ENCODE measurements around the gene NSMCE1.

NSMCE1 gene

GRCh38 chr16:27222249-27223225 lies 46.0 kb downstream of the NSMCE1 start:
- H3K36me3 ChIP-seq (ENCODE audit: control insufficient read depth, insufficient read depth, low read length): peaks cover 3% of the 10 kb centered on the region
- H3K4me1 ChIP-seq (ENCODE audit: control insufficient read depth, insufficient read depth, low read length): no peaks in the 10 kb centered on the region
- no peaks in the 10 kb centered on the region for H3K9me3 ChIP-seq (ENCODE audit: control insufficient read depth, insufficient read depth, low read length)
- no peak overlapping the region for H3K9ac ChIP-seq (ENCODE audit: low read depth, low read length)
- no peaks in the 10 kb centered on the region for H3K27me3 ChIP-seq (ENCODE audit: control insufficient read depth, insufficient read depth, low read length)
- H3K4me3 ChIP-seq (ENCODE audit: low read depth, low read length): no peak overlapping the region

GRCh38 chr16:27221576-27222248 lies 46.9 kb downstream of the NSMCE1 start:
- H3K27me3 ChIP-seq (ENCODE audit: control insufficient read depth, insufficient read depth, low read length): no peaks in the 10 kb centered on the region
- no peaks in the 10 kb centered on the region for H3K4me1 ChIP-seq (ENCODE audit: control insufficient read depth, insufficient read depth, low read length)
- no peak overlapping the region for H3K4me3 ChIP-seq (ENCODE audit: low read depth, low read length)
- no peaks in the 10 kb centered on the region for H3K9me3 ChIP-seq (ENCODE audit: control insufficient read depth, insufficient read depth, low read length)
- H3K36me3 ChIP-seq (ENCODE audit: control insufficient read depth, insufficient read depth, low read length): peaks cover 3% of the 10 kb centered on the region
- H3K9ac ChIP-seq (ENCODE audit: low read depth, low read length): no peak overlapping the region

GRCh38 chr16:27220991-27221390 lies 47.6 kb downstream of the NSMCE1 start:
- Histone ChIP-seq H3K9me3 (ENCODE audit: control insufficient read depth, insufficient read depth, low read length) (no peaks in the 10 kb centered on the region), H3K27me3 (ENCODE audit: control insufficient read depth, insufficient read depth, low read length) (no peaks in the 10 kb centered on the region), H3K4me3 (ENCODE audit: low read depth, low read length) (no peak overlapping the region), H3K36me3 (ENCODE audit: control insufficient read depth, insufficient read depth, low read length) (peaks cover 3% of the 10 kb centered on the region), H3K9ac (ENCODE audit: low read depth, low read length) (no peak overlapping the region), H3K4me1 (ENCODE audit: control insufficient read depth, insufficient read depth, low read length) (no peaks in the 10 kb centered on the region)

GRCh38 chr16:27220527-27220926 lies 48.0 kb downstream of the NSMCE1 start:
- Histone ChIP-seq H3K9me3 (ENCODE audit: control insufficient read depth, insufficient read depth, low read length) (no peaks in the 10 kb centered on the region), H3K27me3 (ENCODE audit: control insufficient read depth, insufficient read depth, low read length) (no peaks in the 10 kb centered on the region), H3K36me3 (ENCODE audit: control insufficient read depth, insufficient read depth, low read length) (peaks cover 3% of the 10 kb centered on the region), H3K9ac (ENCODE audit: low read depth, low read length) (no peak overlapping the region), H3K4me1 (ENCODE audit: control insufficient read depth, insufficient read depth, low read length) (no peaks in the 10 kb centered on the region), H3K4me3 (ENCODE audit: low read depth, low read length) (no peak overlapping the region)

GRCh38 chr16:27220120-27220519 lies 48.5 kb downstream of the NSMCE1 start:
- H3K9me3 ChIP-seq (ENCODE audit: control insufficient read depth, insufficient read depth, low read length): no peaks in the 10 kb centered on the region
- no peaks in the 10 kb centered on the region for H3K4me1 ChIP-seq (ENCODE audit: control insufficient read depth, insufficient read depth, low read length)
- H3K9ac ChIP-seq (ENCODE audit: low read depth, low read length): no peak overlapping the region
- H3K36me3 ChIP-seq (ENCODE audit: control insufficient read depth, insufficient read depth, low read length): peaks cover 3% of the 10 kb centered on the region
- no peaks in the 10 kb centered on the region for H3K27me3 ChIP-seq (ENCODE audit: control insufficient read depth, insufficient read depth, low read length)
- no peak overlapping the region for H3K4me3 ChIP-seq (ENCODE audit: low read depth, low read length)

- no peaks in the 10 kb centered on the region for H3K36me3 ChIP-seq (ENCODE audit: control insufficient read depth, insufficient read depth, low read length)
Measured at GRCh38 chr16:27219161-27219560, 49.4 kb downstream of the NSMCE1 start.

GRCh38 chr16:27218756-27219155 lies 49.8 kb downstream of the NSMCE1 start:
- H3K9me3 ChIP-seq (ENCODE audit: control insufficient read depth, insufficient read depth, low read length): no peaks in the 10 kb centered on the region
- H3K9ac ChIP-seq (ENCODE audit: low read depth, low read length): no peak overlapping the region
- H3K4me1 ChIP-seq (ENCODE audit: control insufficient read depth, insufficient read depth, low read length): no peaks in the 10 kb centered on the region
- no peaks in the 10 kb centered on the region for H3K36me3 ChIP-seq (ENCODE audit: control insufficient read depth, insufficient read depth, low read length)
- no peaks in the 10 kb centered on the region for H3K27me3 ChIP-seq (ENCODE audit: control insufficient read depth, insufficient read depth, low read length)
- H3K4me3 ChIP-seq (ENCODE audit: low read depth, low read length): no peak overlapping the region

More at GRCh38 chr16:27219161-27219560, 49.4 kb downstream of the NSMCE1 start:
- Histone ChIP-seq H3K27me3 (ENCODE audit: control insufficient read depth, insufficient read depth, low read length) (no peaks in the 10 kb centered on the region), H3K4me1 (ENCODE audit: control insufficient read depth, insufficient read depth, low read length) (no peaks in the 10 kb centered on the region), H3K4me3 (ENCODE audit: low read depth, low read length) (no peak overlapping the region), H3K9ac (ENCODE audit: low read depth, low read length) (no peak overlapping the region), H3K9me3 (ENCODE audit: control insufficient read depth, insufficient read depth, low read length) (no peaks in the 10 kb centered on the region)

- Histone ChIP-seq H3K4me1 (ENCODE audit: control insufficient read depth, insufficient read depth, low read length) (no peaks in the 10 kb centered on the region), H3K36me3 (ENCODE audit: control insufficient read depth, insufficient read depth, low read length) (no peaks in the 10 kb centered on the region), H3K4me3 (ENCODE audit: low read depth, low read length) (no peak overlapping the region), H3K27me3 (ENCODE audit: control insufficient read depth, insufficient read depth, low read length) (no peaks in the 10 kb centered on the region), H3K9ac (ENCODE audit: low read depth, low read length) (no peak overlapping the region), H3K9me3 (ENCODE audit: control insufficient read depth, insufficient read depth, low read length) (no peaks in the 10 kb centered on the region)
Measured at GRCh38 chr16:27217256-27217655, 51.3 kb downstream of the NSMCE1 start.

- Histone ChIP-seq H3K27me3 (ENCODE audit: control insufficient read depth, insufficient read depth, low read length) (no peaks in the 10 kb centered on the region), H3K9me3 (ENCODE audit: control insufficient read depth, insufficient read depth, low read length) (no peaks in the 10 kb centered on the region), H3K36me3 (ENCODE audit: control insufficient read depth, insufficient read depth, low read length) (peaks cover under 1% of the 10 kb centered on the region), H3K9ac (ENCODE audit: low read depth, low read length) (no peak overlapping the region), H3K4me3 (ENCODE audit: low read depth, low read length) (no peak overlapping the region), H3K4me1 (ENCODE audit: control insufficient read depth, insufficient read depth, low read length) (no peaks in the 10 kb centered on the region)
Measured at GRCh38 chr16:27216297-27216885, 52.2 kb downstream of the NSMCE1 start.

GRCh38 chr16:27215660-27216059 lies 52.9 kb downstream of the NSMCE1 start:
- Histone ChIP-seq H3K27me3 (ENCODE audit: control insufficient read depth, insufficient read depth, low read length) (no peaks in the 10 kb centered on the region), H3K9me3 (ENCODE audit: control insufficient read depth, insufficient read depth, low read length) (no peaks in the 10 kb centered on the region), H3K4me3 (ENCODE audit: low read depth, low read length) (no peak overlapping the region), H3K36me3 (ENCODE audit: control insufficient read depth, insufficient read depth, low read length) (peaks cover 6% of the 10 kb centered on the region), H3K4me1 (ENCODE audit: control insufficient read depth, insufficient read depth, low read length) (no peaks in the 10 kb centered on the region), H3K9ac (ENCODE audit: low read depth, low read length) (no peak overlapping the region)

GRCh38 chr16:27214084-27214961 lies 54.2 kb downstream of the NSMCE1 start:
- Histone ChIP-seq H3K4me3 (ENCODE audit: low read depth, low read length) (no peak overlapping the region), H3K36me3 (ENCODE audit: control insufficient read depth, insufficient read depth, low read length) (peaks cover 12% of the 10 kb centered on the region), H3K4me1 (ENCODE audit: control insufficient read depth, insufficient read depth, low read length) (no peaks in the 10 kb centered on the region), H3K9me3 (ENCODE audit: control insufficient read depth, insufficient read depth, low read length) (no peaks in the 10 kb centered on the region), H3K9ac (ENCODE audit: low read depth, low read length) (no peak overlapping the region), H3K27me3 (ENCODE audit: control insufficient read depth, insufficient read depth, low read length) (no peaks in the 10 kb centered on the region)
